Stimulated activated CD8-positive, alpha-beta memory T cell treated with anti-CD3 and anti-CD28 coated beads, Interleukin-2, amount 100 ng/mL, for 1 hour (primary cell): Measurements from ENCODE around the gene BGN.

Experiments used
- DNase-seq, 2 donors: peaks; one replicate each; pipeline ENCODE4 v3.0.0-alpha.2; 2020; ENCODE audit warnings: low read depth in 2 of 2

BGN gene

GRCh38 chrX:153460826-153461225 lies 34.0 kb upstream of the BGN start:
- DNase-seq: peak; percentile 13 to 19

GRCh38 chrX:153462291-153462690 lies 32.5 kb upstream of the BGN start:
- no peak for DNase-seq

- no peak for DNase-seq
These were observed 31.7 kb upstream of the BGN start for GRCh38 chrX:153463031-153463430.

GRCh38 chrX:153463556-153463955 lies 31.2 kb upstream of the BGN start:
- DNase-seq: no peak

GRCh38 chrX:153464116-153464515 lies 30.7 kb upstream of the BGN start:
- no peak for DNase-seq

GRCh38 chrX:153465691-153466380 lies 28.9 kb upstream of the BGN start:
- DNase-seq: no peak

- DNase-seq: no peak
These were observed 26.7 kb upstream of the BGN start for GRCh38 chrX:153468008-153468580.

GRCh38 chrX:153469811-153470410 lies 24.9 kb upstream of the BGN start:
- peak; percentile 8 to 12 for DNase-seq

GRCh38 chrX:153470411-153471363 lies 24.1 kb upstream of the BGN start, which contains the start of gene HAUS7:
HAUS7 (minus strand) TSS chrX:153470576; CDS start chrX:153470557, 19 bp downstream.
- DNase-seq: peak; percentile 73 to 77

GRCh38 chrX:153471663-153472280 lies 23.0 kb upstream of the BGN start:
- no peak for DNase-seq

- no peak for DNase-seq
These were observed 21.7 kb upstream of the BGN start for GRCh38 chrX:153473126-153473525.

- DNase-seq: no peak
These were observed 20.5 kb upstream of the BGN start for GRCh38 chrX:153474266-153474665.

GRCh38 chrX:153474718-153475117 lies 20.1 kb upstream of the BGN start:
- DNase-seq: peak in 1 of 2 donors; percentile 12

GRCh38 chrX:153475271-153475670 lies 19.5 kb upstream of the BGN start:
- DNase-seq: no peak

- DNase-seq: no peak
These were observed 19.0 kb upstream of the BGN start for GRCh38 chrX:153475751-153476281.

GRCh38 chrX:153476666-153477363 lies 18.0 kb upstream of the BGN start:
- no peak for DNase-seq

- DNase-seq: no peak
These were observed 17.4 kb upstream of the BGN start for GRCh38 chrX:153477364-153477857.

GRCh38 chrX:153477901-153478300 lies 16.9 kb upstream of the BGN start:
- no peak for DNase-seq

- no peak for DNase-seq
These were observed 16.0 kb upstream of the BGN start for GRCh38 chrX:153478746-153479145.

- no peak for DNase-seq
These were observed 13.7 kb upstream of the BGN start for GRCh38 chrX:153481043-153481442.
